GM12875 (cell line): ENCODE data around the gene ZNF467.

Experiments used
- H3K4me3 ChIP-seq: one replicate; pipeline ENCODE4 v1.5.1; 2011; ENCODE audit warnings: low read depth, low read length, control low read depth
- CTCF ChIP-seq: IDR thresholded peaks from 2 replicates; pipeline ENCODE4 v1.5.1; 2011; ENCODE audit warnings: low read depth, mild to moderate bottlenecking, control low read depth, inconsistent platforms, low read length, moderate library complexity, borderline replicate concordance; ENCODE audit not compliant: insufficient read depth

The ZNF467 gene

GRCh38 chr7:149753375-149754233 is 19.8 kb downstream of the ZNF467 start:
- TF ChIP-seq CTCF: no peak; the same call in 1 of the 2 replicates
- H3K4me3 ChIP-seq: no peak overlapping the region

GRCh38 chr7:149752646-149753045 is 20.7 kb downstream of the ZNF467 start:
- H3K4me3 ChIP-seq: no peak overlapping the region
- no peak for TF ChIP-seq CTCF

GRCh38 chr7:149751043-149751775 is 22.2 kb downstream of the ZNF467 start:
- H3K4me3 ChIP-seq: no peak overlapping the region
- no peak for TF ChIP-seq CTCF

GRCh38 chr7:149750122-149750845 is 23.1 kb downstream of the ZNF467 start:
- no peak for TF ChIP-seq CTCF
- H3K4me3 ChIP-seq: no peak overlapping the region

GRCh38 chr7:149748076-149748874 is 25.1 kb downstream of the ZNF467 start:
- H3K4me3 ChIP-seq: no peak overlapping the region
- TF ChIP-seq CTCF: no peak

GRCh38 chr7:149743476-149744255 is 29.7 kb downstream of the ZNF467 start:
- TF ChIP-seq CTCF: no peak
- no peak overlapping the region for H3K4me3 ChIP-seq
